Fibroblast of villous mesenchyme (primary cell): Measurements from ENCODE around the gene HOXC11. TPM values are rescaled to one million over a fixed set of nuclear protein-coding genes. Genes with fewer than 3 reads are reported as not detected.

Experiments
- DNase-seq: peaks from one replicate; pipeline ENCODE4 v3.0.0-alpha.2; 2010; ENCODE audit warnings: low read depth
- H3K4me3 ChIP-seq: 2 replicates; pipeline ENCODE4 v1.5.1; 2011; ENCODE audit warnings: low read depth, mild to moderate bottlenecking, low read length
- CTCF ChIP-seq: IDR thresholded peaks from 2 replicates; pipeline ENCODE4 v1.5.1; 2012; ENCODE audit warnings: low read depth, mild to moderate bottlenecking, low read length; ENCODE audit not compliant: insufficient read depth
- total RNA-seq: library from RNA; depleted of rRNA; stranded (reverse); fragments of >200 nt; gene quantifications from 2 replicates; pipeline ENCODE4 v1.2.3, GENCODE V29; 2012

HOXC11 gene
- total RNA-seq, 1 donor = 0.86 TPM

- H3K4me3 ChIP-seq = peak within 1 kb of the TSS; percentile 64
- TF ChIP-seq CTCF = peak; percentile 82
- peak; percentile 96 for DNase-seq
Measured at GRCh38 chr12:53984901-53985691, 12.2 kb downstream of the HOXC11 start, which contains the start of gene HOXC10. Gene HOXC10, plus strand, starts transcription at chr12:53985146. Its CDS starts 114 bp downstream, at chr12:53985260.

GRCh38 chr12:53985692-53985993 is 12.7 kb downstream of the HOXC11 start:
- H3K4me3 ChIP-seq = peak overlapping the region; percentile 64
- no peak for DNase-seq
- TF ChIP-seq CTCF = no peak

- no peak for DNase-seq
- H3K4me3 ChIP-seq = peak overlapping the region; percentile 64
- TF ChIP-seq CTCF = no peak
Measured at GRCh38 chr12:53985994-53986685, 13.2 kb downstream of the HOXC11 start.

GRCh38 chr12:53986686-53987483 is 14.0 kb downstream of the HOXC11 start:
- no peak for TF ChIP-seq CTCF
- no peak for DNase-seq
- H3K4me3 ChIP-seq = peak overlapping the region; percentile 64

GRCh38 chr12:53987787-53988230 is 14.9 kb downstream of the HOXC11 start:
- no peak for TF ChIP-seq CTCF
- no peak for DNase-seq
- peak overlapping the region; percentile 64 for H3K4me3 ChIP-seq

GRCh38 chr12:53988541-53989226 is 15.8 kb downstream of the HOXC11 start:
- DNase-seq = no peak
- H3K4me3 ChIP-seq = peak overlapping the region; percentile 46
- no peak for TF ChIP-seq CTCF
